HepG2 (cell line): ENCODE results near the gene PANX1. TPM values are rescaled to one million over a fixed set of nuclear protein-coding genes. Genes with fewer than 3 reads are reported as not detected.
A peak's percentile ranks its signal among the peaks of the same experiment; 100 is the strongest.

ENCODE experiments used
- AGO1 ChIP-seq: fragments of 200-400 bp; formaldehyde crosslinking; IDR thresholded peaks from 2 replicates; pipeline ENCODE4 v1.6.1; 2017; ENCODE audit warnings: mild to moderate bottlenecking, low read depth, low read length, moderate library complexity; ENCODE audit not compliant: poor library complexity, severe bottlenecking
- ARHGAP35 ChIP-seq: sonication (generic); formaldehyde crosslinking; IDR thresholded peaks from 2 replicates; pipeline ENCODE4 v1.9.0; 2022; ENCODE audit warnings: mild to moderate bottlenecking, inconsistent platforms, moderate library complexity, missing genetic modification reagents, borderline replicate concordance
- ATF1 ChIP-seq: IDR thresholded peaks from 2 replicates; pipeline ENCODE4 v1.6.1; 2016; ENCODE audit warnings: mild to moderate bottlenecking, control low read depth
- FOSL1 ChIP-seq: sonication (generic); formaldehyde crosslinking; IDR thresholded peaks from 2 replicates; pipeline ENCODE4 v1.9.0; 2021; ENCODE audit warnings: missing genetic modification reagents, borderline replicate concordance
- HHEX ChIP-seq: IDR thresholded peaks from 2 replicates; pipeline ENCODE4 v1.6.1; 2016; ENCODE audit warnings: control low read depth
- MTF2 ChIP-seq: sonication (generic); formaldehyde crosslinking; IDR thresholded peaks from 2 replicates; pipeline ENCODE4 v1.5.0; 2020; ENCODE audit warnings: missing genetic modification reagents, borderline replicate concordance
- POLR2G ChIP-seq: fragments of 200-400 bp; formaldehyde crosslinking; IDR thresholded peaks from 2 replicates; pipeline ENCODE4 v1.6.1; 2018; ENCODE audit warnings: mild to moderate bottlenecking, low read depth, low read length, moderate library complexity
- RFX1 ChIP-seq: fragments of 450-650 bp; IDR thresholded peaks from 2 replicates; pipeline ENCODE4 v1.6.1; 2017
- ZC3H4 ChIP-seq: sonication (generic); formaldehyde crosslinking; IDR thresholded peaks from 2 replicates; pipeline ENCODE4 v1.4.0; 2020; ENCODE audit warnings: missing genetic modification reagents, borderline replicate concordance
- ZNF256 ChIP-seq: sonication (generic); formaldehyde crosslinking; conservative IDR thresholded peaks from 2 replicates; pipeline ENCODE4 v1.4.0; 2020; ENCODE audit warnings: missing genetic modification reagents
- ZNF354B ChIP-seq: sonication (generic); formaldehyde crosslinking; IDR thresholded peaks from 2 replicates; pipeline ENCODE4 v1.8.0; 2022; ENCODE audit warnings: mild to moderate bottlenecking, missing genetic modification reagents
- ZNF614 ChIP-seq: IDR thresholded peaks from 2 replicates; pipeline ENCODE4 v1.6.1; 2018; ENCODE audit warnings: missing biosample characterization, missing genetic modification reagents, inconsistent platforms, borderline replicate concordance
- ZNF775 ChIP-seq: sonication (generic); formaldehyde crosslinking; IDR thresholded peaks from 2 replicates; pipeline ENCODE4 v1.4.0; 2020; ENCODE audit warnings: missing genetic modification reagents, mild to moderate bottlenecking, moderate library complexity, borderline replicate concordance
- polyA plus RNA-seq, 8 experiments: library from polyadenylated mRNA; depleted of rRNA in 3 of 8; stranded (reverse) in 7 of 8; unstranded in 1 of 8; fragments of >200 nt; fragmentation: Illumina TruSeq in 4 of 8; extraction: Trizol in 4 of 8; gene quantifications; 2 replicates each; pipeline versions ENCODE4 v1.2.1 to v1.2.3, GENCODE V29; 2011 to 2016; ENCODE audit warnings: low read depth in 4 of 8, missing spikeins in 1 of 8, mixed read lengths in 1 of 8; ENCODE audit not compliant: insufficient read depth in 1 of 8
- total RNA-seq, 5 experiments: library from RNA; depleted of rRNA; stranded (reverse); fragments of >200 nt; fragmentation: Illumina TruSeq; extraction: Trizol; gene quantifications; 2 replicates each; pipeline ENCODE4 v1.2.3, GENCODE V29; 2016; ENCODE audit warnings: low read depth in 1 of 5
- TF ChIP-seq, protein P1 (sequence below): sonication (generic); formaldehyde crosslinking; IDR thresholded peaks from 2 replicates; pipeline ENCODE4 v1.8.0; 2022; ENCODE audit warnings: mild to moderate bottlenecking, missing genetic modification reagents; ENCODE audit not compliant: insufficient replicate concordance
- TF ChIP-seq, protein P2 (sequence below): sonication (generic); formaldehyde crosslinking; IDR thresholded peaks from 2 replicates; pipeline ENCODE4 v1.4.0; 2020; ENCODE audit warnings: missing genetic modification reagents, borderline replicate concordance
- TF ChIP-seq, protein P3 (sequence below): sonication (generic); formaldehyde crosslinking; IDR thresholded peaks from 2 replicates; pipeline ENCODE4 v1.5.1; 2020; ENCODE audit warnings: missing genetic modification reagents, mild to moderate bottlenecking, borderline replicate concordance
- TF ChIP-seq, protein P4 (sequence below): IDR thresholded peaks from 2 replicates; pipeline ENCODE4 v1.6.1; 2016; ENCODE audit warnings: low read depth, control low read depth
- TF ChIP-seq, protein P5 (sequence below): sonication (generic); formaldehyde crosslinking; IDR thresholded peaks from 2 replicates; pipeline ENCODE4 v1.5.0; 2020; ENCODE audit warnings: mild to moderate bottlenecking, low read depth, missing genetic modification reagents, borderline replicate concordance
- TF ChIP-seq, protein P6 (sequence below): sonication (generic); formaldehyde crosslinking; IDR thresholded peaks from 2 replicates; pipeline ENCODE4 v1.5.0; 2020; ENCODE audit warnings: mild to moderate bottlenecking, missing genetic modification reagents

Gene PANX1
- total and polyA plus RNA-seq, 2 of the 13 experiments (the other 11 are each of a cell fraction or from before 2014, with no cell fraction given) = 8.3 to 24.8 TPM

DNA sequence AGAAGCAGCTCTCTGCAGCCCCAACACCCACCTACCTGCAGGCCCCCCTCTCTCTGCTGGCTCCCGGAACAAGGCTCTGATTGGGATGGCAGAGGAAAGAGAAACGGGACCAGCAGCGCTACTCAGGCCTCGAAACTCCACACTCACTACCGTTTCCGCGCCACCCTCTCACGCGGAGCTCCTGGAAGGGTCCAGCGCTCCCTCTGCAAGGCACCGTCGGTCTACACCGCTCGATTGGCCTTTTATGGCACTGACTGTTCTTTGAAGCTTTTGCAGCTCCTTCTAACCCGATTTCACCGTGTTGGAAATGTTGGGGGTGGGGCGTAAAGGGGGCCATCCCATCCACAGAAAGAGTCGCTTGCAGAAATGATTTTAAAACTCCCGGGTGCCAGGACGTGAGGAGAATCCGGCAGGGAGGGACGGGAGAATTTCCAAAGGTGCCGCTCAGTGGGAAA lies 323 bp upstream of the PANX1 start (continued):
- TF ChIP-seq, protein P1, sequence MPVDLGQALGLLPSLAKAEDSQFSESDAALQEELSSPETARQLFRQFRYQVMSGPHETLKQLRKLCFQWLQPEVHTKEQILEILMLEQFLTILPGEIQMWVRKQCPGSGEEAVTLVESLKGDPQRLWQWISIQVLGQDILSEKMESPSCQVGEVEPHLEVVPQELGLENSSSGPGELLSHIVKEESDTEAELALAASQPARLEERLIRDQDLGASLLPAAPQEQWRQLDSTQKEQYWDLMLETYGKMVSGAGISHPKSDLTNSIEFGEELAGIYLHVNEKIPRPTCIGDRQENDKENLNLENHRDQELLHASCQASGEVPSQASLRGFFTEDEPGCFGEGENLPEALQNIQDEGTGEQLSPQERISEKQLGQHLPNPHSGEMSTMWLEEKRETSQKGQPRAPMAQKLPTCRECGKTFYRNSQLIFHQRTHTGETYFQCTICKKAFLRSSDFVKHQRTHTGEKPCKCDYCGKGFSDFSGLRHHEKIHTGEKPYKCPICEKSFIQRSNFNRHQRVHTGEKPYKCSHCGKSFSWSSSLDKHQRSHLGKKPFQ (CRISPR knock-in tag) = no peak
- TF ChIP-seq RFX1 (no peak), ARHGAP35 (CRISPR knock-in tag) (no peak), FOSL1 (CRISPR knock-in tag) (no peak), AGO1 (no peak), ZC3H4 (CRISPR knock-in tag) (no peak), HHEX (peak; percentile 21; the same call in 1 of the 2 replicates), ZNF256 (CRISPR knock-in tag) (no peak), ZNF775 (CRISPR knock-in tag) (no peak), MTF2 (CRISPR knock-in tag) (no peak), ATF1 (CRISPR knock-in tag) (no peak), POLR2G (no peak), ZNF614 (CRISPR knock-in tag) (no peak), ZNF354B (CRISPR knock-in tag) (no peak)
- TF ChIP-seq, protein P2, sequence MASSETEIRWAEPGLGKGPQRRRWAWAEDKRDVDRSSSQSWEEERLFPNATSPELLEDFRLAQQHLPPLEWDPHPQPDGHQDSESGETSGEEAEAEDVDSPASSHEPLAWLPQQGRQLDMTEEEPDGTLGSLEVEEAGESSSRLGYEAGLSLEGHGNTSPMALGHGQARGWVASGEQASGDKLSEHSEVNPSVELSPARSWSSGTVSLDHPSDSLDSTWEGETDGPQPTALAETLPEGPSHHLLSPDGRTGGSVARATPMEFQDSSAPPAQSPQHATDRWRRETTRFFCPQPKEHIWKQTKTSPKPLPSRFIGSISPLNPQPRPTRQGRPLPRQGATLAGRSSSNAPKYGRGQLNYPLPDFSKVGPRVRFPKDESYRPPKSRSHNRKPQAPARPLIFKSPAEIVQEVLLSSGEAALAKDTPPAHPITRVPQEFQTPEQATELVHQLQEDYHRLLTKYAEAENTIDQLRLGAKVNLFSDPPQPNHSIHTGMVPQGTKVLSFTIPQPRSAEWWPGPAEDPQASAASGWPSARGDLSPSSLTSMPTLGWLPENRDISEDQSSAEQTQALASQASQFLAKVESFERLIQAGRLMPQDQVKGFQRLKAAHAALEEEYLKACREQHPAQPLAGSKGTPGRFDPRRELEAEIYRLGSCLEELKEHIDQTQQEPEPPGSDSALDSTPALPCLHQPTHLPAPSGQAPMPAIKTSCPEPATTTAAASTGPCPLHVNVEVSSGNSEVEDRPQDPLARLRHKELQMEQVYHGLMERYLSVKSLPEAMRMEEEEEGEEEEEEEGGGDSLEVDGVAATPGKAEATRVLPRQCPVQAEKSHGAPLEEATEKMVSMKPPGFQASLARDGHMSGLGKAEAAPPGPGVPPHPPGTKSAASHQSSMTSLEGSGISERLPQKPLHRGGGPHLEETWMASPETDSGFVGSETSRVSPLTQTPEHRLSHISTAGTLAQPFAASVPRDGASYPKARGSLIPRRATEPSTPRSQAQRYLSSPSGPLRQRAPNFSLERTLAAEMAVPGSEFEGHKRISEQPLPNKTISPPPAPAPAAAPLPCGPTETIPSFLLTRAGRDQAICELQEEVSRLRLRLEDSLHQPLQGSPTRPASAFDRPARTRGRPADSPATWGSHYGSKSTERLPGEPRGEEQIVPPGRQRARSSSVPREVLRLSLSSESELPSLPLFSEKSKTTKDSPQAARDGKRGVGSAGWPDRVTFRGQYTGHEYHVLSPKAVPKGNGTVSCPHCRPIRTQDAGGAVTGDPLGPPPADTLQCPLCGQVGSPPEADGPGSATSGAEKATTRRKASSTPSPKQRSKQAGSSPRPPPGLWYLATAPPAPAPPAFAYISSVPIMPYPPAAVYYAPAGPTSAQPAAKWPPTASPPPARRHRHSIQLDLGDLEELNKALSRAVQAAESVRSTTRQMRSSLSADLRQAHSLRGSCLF (CRISPR knock-in tag) = no peak
- TF ChIP-seq, protein P3, sequence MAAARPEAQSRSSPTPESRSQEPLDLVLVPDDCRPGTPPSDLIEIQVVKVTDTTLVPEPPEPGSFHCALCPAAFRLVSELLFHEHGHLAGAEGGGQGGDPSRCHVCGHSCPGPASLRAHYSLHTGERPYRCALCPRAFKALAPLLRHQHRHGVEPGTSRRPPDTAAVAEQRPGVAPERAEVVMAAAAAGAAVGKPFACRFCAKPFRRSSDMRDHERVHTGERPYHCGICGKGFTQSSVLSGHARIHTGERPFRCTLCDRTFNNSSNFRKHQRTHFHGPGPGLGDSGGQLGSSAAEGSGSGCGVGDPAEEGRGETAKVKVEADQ (CRISPR knock-in tag) = no peak
- TF ChIP-seq, protein P4, sequence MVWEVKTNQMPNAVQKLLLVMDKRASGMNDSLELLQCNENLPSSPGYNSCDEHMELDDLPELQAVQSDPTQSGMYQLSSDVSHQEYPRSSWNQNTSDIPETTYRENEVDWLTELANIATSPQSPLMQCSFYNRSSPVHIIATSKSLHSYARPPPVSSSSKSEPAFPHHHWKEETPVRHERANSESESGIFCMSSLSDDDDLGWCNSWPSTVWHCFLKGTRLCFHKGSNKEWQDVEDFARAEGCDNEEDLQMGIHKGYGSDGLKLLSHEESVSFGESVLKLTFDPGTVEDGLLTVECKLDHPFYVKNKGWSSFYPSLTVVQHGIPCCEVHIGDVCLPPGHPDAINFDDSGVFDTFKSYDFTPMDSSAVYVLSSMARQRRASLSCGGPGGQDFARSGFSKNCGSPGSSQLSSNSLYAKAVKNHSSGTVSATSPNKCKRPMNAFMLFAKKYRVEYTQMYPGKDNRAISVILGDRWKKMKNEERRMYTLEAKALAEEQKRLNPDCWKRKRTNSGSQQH (CRISPR knock-in tag) = no peak
- TF ChIP-seq, protein P5, sequence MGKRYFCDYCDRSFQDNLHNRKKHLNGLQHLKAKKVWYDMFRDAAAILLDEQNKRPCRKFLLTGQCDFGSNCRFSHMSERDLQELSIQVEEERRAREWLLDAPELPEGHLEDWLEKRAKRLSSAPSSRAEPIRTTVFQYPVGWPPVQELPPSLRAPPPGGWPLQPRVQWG (CRISPR knock-in tag) = no peak
- TF ChIP-seq, protein P6, sequence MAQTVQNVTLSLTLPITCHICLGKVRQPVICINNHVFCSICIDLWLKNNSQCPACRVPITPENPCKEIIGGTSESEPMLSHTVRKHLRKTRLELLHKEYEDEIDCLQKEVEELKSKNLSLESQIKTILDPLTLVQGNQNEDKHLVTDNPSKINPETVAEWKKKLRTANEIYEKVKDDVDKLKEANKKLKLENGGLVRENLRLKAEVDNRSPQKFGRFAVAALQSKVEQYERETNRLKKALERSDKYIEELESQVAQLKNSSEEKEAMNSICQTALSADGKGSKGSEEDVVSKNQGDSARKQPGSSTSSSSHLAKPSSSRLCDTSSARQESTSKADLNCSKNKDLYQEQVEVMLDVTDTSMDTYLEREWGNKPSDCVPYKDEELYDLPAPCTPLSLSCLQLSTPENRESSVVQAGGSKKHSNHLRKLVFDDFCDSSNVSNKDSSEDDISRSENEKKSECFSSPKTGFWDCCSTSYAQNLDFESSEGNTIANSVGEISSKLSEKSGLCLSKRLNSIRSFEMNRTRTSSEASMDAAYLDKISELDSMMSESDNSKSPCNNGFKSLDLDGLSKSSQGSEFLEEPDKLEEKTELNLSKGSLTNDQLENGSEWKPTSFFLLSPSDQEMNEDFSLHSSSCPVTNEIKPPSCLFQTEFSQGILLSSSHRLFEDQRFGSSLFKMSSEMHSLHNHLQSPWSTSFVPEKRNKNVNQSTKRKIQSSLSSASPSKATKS (CRISPR knock-in tag) = no peak
